ENCODE results near the gene EFCC1. TPM values are rescaled to one million over a fixed set of nuclear protein-coding genes. Genes with fewer than 3 reads are reported as not detected.

The EFCC1 gene
- total and polyA plus RNA-seq, 2 experiments from 2014 or later, result 0.23 to 0.50 TPM

GRCh38 chr3:128995737-128996136, 5.4 kb upstream of the EFCC1 start:
- no peak overlapping the region for H3K27ac ChIP-seq
- H3K4me3 ChIP-seq, result no peak overlapping the region
- no peak for TF ChIP-seq CTCF (IDR thresholded peaks at IDR 0.05; ENCODE audit: poor library complexity)
- no peak for TF ChIP-seq EZH2 (IDR thresholded peaks at IDR 0.05; ENCODE audit: borderline replicate concordance)
- no peak for TF ChIP-seq EZH2phosphoT487 (IDR thresholded peaks at IDR 0.05; ENCODE audit: low read depth, severe bottlenecking, unreplicated experiment)
- DNase-seq (ENCODE audit: low spot score), result no peak
- no peaks in the 10 kb centered on the region for H4K20me1 ChIP-seq (ENCODE audit: insufficient read depth, poor library complexity, severe bottlenecking)
- H3K79me2 ChIP-seq, result no peaks in the 10 kb centered on the region
- H3K9me3 ChIP-seq (ENCODE audit: low read depth), result no peaks in the 10 kb centered on the region
- no peak overlapping the region for H2AFZ ChIP-seq
- H3K36me3 ChIP-seq (replicated peaks; ENCODE audit: insufficient read depth, low read depth), result no peaks in the 10 kb centered on the region
- H3K9me2 ChIP-seq (replicated peaks; ENCODE audit: insufficient read depth), result no peaks in the 10 kb centered on the region
- peaks cover 41% of the 10 kb centered on the region for H3K27me3 ChIP-seq
- H3K4me2 ChIP-seq, result no peak overlapping the region
- peaks cover 3% of the 10 kb centered on the region for H3K4me1 ChIP-seq (ENCODE audit: insufficient read depth)
- 87% methylated on average over 1 of the region's 1 CpG for WGBS (ENCODE audit: low lambda C conversion rate, missing lambda C conversion rate)

GRCh38 chr3:128996200-128996599, 4.9 kb upstream of the EFCC1 start:
- no peak for TF ChIP-seq EZH2 (IDR thresholded peaks at IDR 0.05; ENCODE audit: borderline replicate concordance)
- TF ChIP-seq EZH2phosphoT487 (IDR thresholded peaks at IDR 0.05; ENCODE audit: low read depth, severe bottlenecking, unreplicated experiment), result no peak
- TF ChIP-seq CTCF (IDR thresholded peaks at IDR 0.05; ENCODE audit: poor library complexity), result no peak
- 88% methylated on average over 1 of the region's 1 CpG for WGBS (ENCODE audit: low lambda C conversion rate, missing lambda C conversion rate)

GRCh38 chr3:128996726-128997125, 4.4 kb upstream of the EFCC1 start:
- Histone ChIP-seq H3K36me3 (replicated peaks; ENCODE audit: insufficient read depth, low read depth) (no peaks in the 10 kb centered on the region), H3K27ac (no peak overlapping the region), H3K9me3 (ENCODE audit: low read depth) (no peaks in the 10 kb centered on the region), H4K20me1 (ENCODE audit: insufficient read depth, poor library complexity, severe bottlenecking) (no peaks in the 10 kb centered on the region), H2AFZ (no peak overlapping the region), H3K4me2 (no peak overlapping the region), H3K4me1 (ENCODE audit: insufficient read depth) (peaks cover 3% of the 10 kb centered on the region), H3K4me3 (no peak overlapping the region), H3K9me2 (replicated peaks; ENCODE audit: insufficient read depth) (no peaks in the 10 kb centered on the region), H3K79me2 (no peaks in the 10 kb centered on the region), H3K27me3 (peaks cover 51% of the 10 kb centered on the region)
- TF ChIP-seq CTCF (IDR thresholded peaks at IDR 0.05; ENCODE audit: poor library complexity) (no peak), EZH2 (IDR thresholded peaks at IDR 0.05; ENCODE audit: borderline replicate concordance) (no peak), EZH2phosphoT487 (IDR thresholded peaks at IDR 0.05; ENCODE audit: low read depth, severe bottlenecking, unreplicated experiment) (no peak)
- no peak for DNase-seq (ENCODE audit: low spot score)
- WGBS (ENCODE audit: low lambda C conversion rate, missing lambda C conversion rate), result 88% methylated on average over 5 of the region's 5 CpGs

More at GRCh38 chr3:128996200-128996599, 4.9 kb upstream of the EFCC1 start:
- Histone ChIP-seq H3K9me2 (replicated peaks; ENCODE audit: insufficient read depth) (no peaks in the 10 kb centered on the region), H2AFZ (no peak overlapping the region), H3K4me1 (ENCODE audit: insufficient read depth) (peaks cover 3% of the 10 kb centered on the region), H3K9me3 (ENCODE audit: low read depth) (no peaks in the 10 kb centered on the region), H3K79me2 (no peaks in the 10 kb centered on the region), H3K36me3 (replicated peaks; ENCODE audit: insufficient read depth, low read depth) (no peaks in the 10 kb centered on the region), H3K4me2 (no peak overlapping the region), H3K4me3 (no peak overlapping the region), H4K20me1 (ENCODE audit: insufficient read depth, poor library complexity, severe bottlenecking) (no peaks in the 10 kb centered on the region), H3K27me3 (peaks cover 45% of the 10 kb centered on the region), H3K27ac (no peak overlapping the region)
- DNase-seq (ENCODE audit: low spot score), result no peak
